Measurements from ENCODE around the gene MEST. TPM values are rescaled to one million over a fixed set of nuclear protein-coding genes. Genes with fewer than 3 reads are reported as not detected.

MEST gene
- total RNA-seq, 1 experiment from 2014 or later: 76.9 TPM

DNA sequence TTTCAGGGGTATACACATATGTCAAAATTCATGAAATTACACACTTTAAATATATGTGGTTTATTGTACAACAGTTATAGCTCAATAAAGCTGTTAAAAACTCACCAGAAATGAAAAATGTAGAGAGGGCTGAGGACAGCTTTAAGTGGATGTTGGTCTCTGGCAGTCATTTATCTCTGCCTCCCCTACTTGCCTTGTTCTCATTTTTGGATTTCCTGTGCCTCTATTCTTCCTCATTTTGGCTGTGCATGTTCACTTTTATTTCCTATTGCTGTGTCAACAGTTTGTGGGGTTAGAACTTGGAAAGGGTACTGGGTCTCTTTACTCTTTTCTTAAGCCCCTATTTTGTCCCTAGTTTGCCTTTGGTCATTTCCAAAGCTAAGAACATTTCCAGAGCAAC, 18.6 kb upstream of the MEST start:
- POLR2A ChIA-PET (ENCODE audit: unreplicated experiment): interaction anchor here (0.5 kb wide), 1 partner anchor 60 kb away, joined by 12 read pairs; no protein-coding TSS in a partner anchor
- no peaks in the 10 kb centered on the region for H3K79me2 ChIP-seq (ENCODE audit: low read depth)
- no peak overlapping the region for H2AFZ ChIP-seq
- H3K9me3 ChIP-seq (ENCODE audit: insufficient read depth, low read depth): peaks cover 5% of the 10 kb centered on the region; the same call in 1 of the 2 replicates
- no peaks in the 10 kb centered on the region for H3K4me1 ChIP-seq (replicated peaks; ENCODE audit: insufficient read depth)
- no peak for DNase-seq
- no peak for TF ChIP-seq EZH2 (IDR thresholded peaks at IDR 0.05; ENCODE audit: low read depth)
- TF ChIP-seq, protein P1, sequence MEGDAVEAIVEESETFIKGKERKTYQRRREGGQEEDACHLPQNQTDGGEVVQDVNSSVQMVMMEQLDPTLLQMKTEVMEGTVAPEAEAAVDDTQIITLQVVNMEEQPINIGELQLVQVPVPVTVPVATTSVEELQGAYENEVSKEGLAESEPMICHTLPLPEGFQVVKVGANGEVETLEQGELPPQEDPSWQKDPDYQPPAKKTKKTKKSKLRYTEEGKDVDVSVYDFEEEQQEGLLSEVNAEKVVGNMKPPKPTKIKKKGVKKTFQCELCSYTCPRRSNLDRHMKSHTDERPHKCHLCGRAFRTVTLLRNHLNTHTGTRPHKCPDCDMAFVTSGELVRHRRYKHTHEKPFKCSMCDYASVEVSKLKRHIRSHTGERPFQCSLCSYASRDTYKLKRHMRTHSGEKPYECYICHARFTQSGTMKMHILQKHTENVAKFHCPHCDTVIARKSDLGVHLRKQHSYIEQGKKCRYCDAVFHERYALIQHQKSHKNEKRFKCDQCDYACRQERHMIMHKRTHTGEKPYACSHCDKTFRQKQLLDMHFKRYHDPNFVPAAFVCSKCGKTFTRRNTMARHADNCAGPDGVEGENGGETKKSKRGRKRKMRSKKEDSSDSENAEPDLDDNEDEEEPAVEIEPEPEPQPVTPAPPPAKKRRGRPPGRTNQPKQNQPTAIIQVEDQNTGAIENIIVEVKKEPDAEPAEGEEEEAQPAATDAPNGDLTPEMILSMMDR (conservative IDR thresholded peaks at IDR 0.05): no peak
- intact Hi-C loops (cut with micrococcal nuclease; ENCODE audit: unreplicated experiment): no loop called here
- H3F3A ChIP-seq (ENCODE audit: insufficient read depth, low read depth): no peaks in the 10 kb centered on the region
- H4K20me1 ChIP-seq (ENCODE audit: insufficient read depth): no peaks in the 10 kb centered on the region
- H3K9me2 ChIP-seq (ENCODE audit: insufficient read depth): no peaks in the 10 kb centered on the region
- H3K4me2 ChIP-seq: no peak overlapping the region
- CTCF ChIA-PET: interaction anchor here (0.5 kb wide), 1 partner anchor 379 kb away, joined by 3 read pairs; no protein-coding TSS in a partner anchor
- H3K27ac ChIP-seq: no peak overlapping the region
- H3K27me3 ChIP-seq (ENCODE audit: insufficient read depth, low read depth): no peaks in the 10 kb centered on the region
- no peak overlapping the region for H3K4me3 ChIP-seq
- BruUV-seq (replicated peaks): no TSS peak
- H3K36me3 ChIP-seq (ENCODE audit: low read depth): no peaks in the 10 kb centered on the region

DNA sequence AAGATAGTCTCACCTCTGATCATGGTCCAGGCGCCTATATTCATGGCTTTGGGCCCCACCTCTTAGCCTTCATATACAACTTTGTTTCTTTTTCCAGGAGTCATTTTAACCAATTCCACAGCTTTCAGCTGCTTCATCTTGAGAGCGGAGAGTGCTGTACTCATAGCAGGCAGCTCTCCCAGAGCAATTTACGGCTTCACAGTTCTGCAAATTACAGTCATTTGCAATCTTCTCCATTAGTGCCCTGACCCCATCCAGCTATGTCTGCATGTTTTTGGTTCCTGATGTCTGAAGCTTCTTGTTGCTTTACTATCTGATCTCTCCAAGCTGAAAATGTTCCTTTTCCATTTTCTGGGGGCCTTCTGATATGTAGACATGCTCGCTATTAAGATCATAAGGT, 18.0 kb upstream of the MEST start:
- Histone ChIP-seq H4K20me1 (ENCODE audit: insufficient read depth) (no peaks in the 10 kb centered on the region), H3F3A (ENCODE audit: insufficient read depth, low read depth) (no peaks in the 10 kb centered on the region), H3K4me1 (replicated peaks; ENCODE audit: insufficient read depth) (no peaks in the 10 kb centered on the region), H3K79me2 (ENCODE audit: low read depth) (no peaks in the 10 kb centered on the region), H2AFZ (no peak overlapping the region), H3K9me2 (ENCODE audit: insufficient read depth) (no peaks in the 10 kb centered on the region), H3K36me3 (ENCODE audit: low read depth) (no peaks in the 10 kb centered on the region), H3K4me3 (no peak overlapping the region), H3K27me3 (ENCODE audit: insufficient read depth, low read depth) (no peaks in the 10 kb centered on the region), H3K27ac (no peak overlapping the region), H3K9me3 (ENCODE audit: insufficient read depth, low read depth) (peaks cover 7% of the 10 kb centered on the region; the same call in 1 of the 2 replicates), H3K4me2 (no peak overlapping the region)
- POLR2A ChIA-PET (ENCODE audit: unreplicated experiment): interaction anchor here (0.6 kb wide), 1 partner anchor 213 kb away, joined by 8 read pairs; no protein-coding TSS in a partner anchor
- BruUV-seq (replicated peaks): no TSS peak
- intact Hi-C loops (cut with micrococcal nuclease; ENCODE audit: unreplicated experiment): no loop called here
- TF ChIP-seq, protein P1 (conservative IDR thresholded peaks at IDR 0.05): no peak
- TF ChIP-seq EZH2 (IDR thresholded peaks at IDR 0.05; ENCODE audit: low read depth): no peak
- CTCF ChIA-PET: no interaction called here
- DNase-seq: no peak

DNA sequence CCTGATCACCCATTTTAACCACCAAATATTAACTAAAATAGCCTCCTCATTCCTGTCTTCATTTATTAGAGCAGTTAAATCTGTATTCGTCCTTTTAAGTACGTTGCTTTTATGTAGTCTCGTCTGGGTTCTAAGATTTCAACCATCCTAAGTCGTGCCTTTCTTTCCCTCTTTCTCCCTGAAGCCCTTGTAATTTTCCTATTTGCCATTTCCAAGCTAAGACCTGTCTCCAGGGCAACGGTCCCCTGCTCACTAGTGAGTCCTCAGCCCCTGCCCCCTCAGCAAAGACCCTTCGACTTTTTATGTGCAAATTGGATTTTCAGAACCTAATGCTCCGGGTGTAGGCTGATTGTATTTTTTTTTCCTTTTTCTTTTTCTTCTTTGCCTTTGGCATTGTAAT, 16.1 kb upstream of the MEST start:
- ChIA-PET CTCF (no interaction called here), POLR2A (ENCODE audit: unreplicated experiment) (no interaction called here)
- Histone ChIP-seq H3K36me3 (ENCODE audit: low read depth) (no peaks in the 10 kb centered on the region), H3K79me2 (ENCODE audit: low read depth) (no peaks in the 10 kb centered on the region), H3K27ac (no peak overlapping the region), H3K4me1 (replicated peaks; ENCODE audit: insufficient read depth) (no peaks in the 10 kb centered on the region), H3K4me2 (no peak overlapping the region), H2AFZ (no peak overlapping the region), H3K9me2 (ENCODE audit: insufficient read depth) (no peaks in the 10 kb centered on the region), H3K9me3 (ENCODE audit: insufficient read depth, low read depth) (peaks cover 7% of the 10 kb centered on the region; the same call in 1 of the 2 replicates), H3K27me3 (ENCODE audit: insufficient read depth, low read depth) (no peaks in the 10 kb centered on the region), H3F3A (ENCODE audit: insufficient read depth, low read depth) (no peaks in the 10 kb centered on the region), H4K20me1 (ENCODE audit: insufficient read depth) (no peaks in the 10 kb centered on the region), H3K4me3 (no peak overlapping the region)
- intact Hi-C loops (cut with micrococcal nuclease; ENCODE audit: unreplicated experiment): no loop called here
- BruUV-seq (replicated peaks): no TSS peak
- TF ChIP-seq, protein P1 (conservative IDR thresholded peaks at IDR 0.05): no peak
- no peak for TF ChIP-seq EZH2 (IDR thresholded peaks at IDR 0.05; ENCODE audit: low read depth)
- no peak for DNase-seq
